ENCODE measurements around the gene PHETA1. TPM values are rescaled to one million over a fixed set of nuclear protein-coding genes. Genes with fewer than 3 reads are reported as not detected.

The PHETA1 gene
- polyA plus RNA-seq, 3 donors, result 3.4 to 15.3 (median 4.9) TPM

DNA sequence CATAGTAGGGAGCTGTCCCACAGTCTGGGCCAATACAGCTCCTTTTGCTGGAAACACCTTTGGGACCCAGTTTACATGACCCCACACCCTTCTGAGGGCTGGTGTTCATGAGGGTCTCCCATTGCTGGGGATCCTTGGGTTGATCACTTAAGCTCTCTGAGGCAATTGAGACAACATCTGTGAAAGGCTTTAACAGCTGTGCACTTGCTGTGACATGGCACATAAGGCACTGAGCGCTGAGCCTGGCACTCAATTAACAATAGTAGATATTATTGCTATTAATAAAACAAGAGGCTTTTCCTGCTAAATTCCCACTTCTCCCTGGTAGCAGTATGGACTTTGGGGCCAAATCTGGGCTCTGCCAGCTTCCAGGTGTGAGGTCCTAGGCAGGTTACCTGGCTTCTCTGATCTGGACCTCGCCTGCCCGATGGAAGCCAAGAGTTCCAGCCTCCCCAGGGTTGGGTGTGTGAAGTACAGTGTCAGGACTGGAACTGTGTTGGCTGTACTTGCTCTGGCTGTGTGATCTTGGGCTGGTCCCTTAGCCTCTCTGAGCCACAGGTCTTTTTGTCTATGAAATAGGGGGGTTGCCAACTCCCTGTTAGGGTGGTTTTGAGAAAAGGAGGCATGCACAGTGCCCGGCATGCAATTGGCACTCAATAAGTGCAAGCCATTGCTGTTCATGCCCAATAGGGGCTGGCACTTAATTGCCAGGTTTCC lies 39.9 kb upstream of the PHETA1 start:
- Mint-ChIP-seq H3K36me3 (peaks cover 15 to 43% of the 10 kb centered on the region in 2 donors), H3K9me3 (peaks cover 0 to 1% (median 0%) of the 10 kb centered on the region in 7 donors), H3K4me3 (peak overlapping the region; percentile 92 to 96), H3K27me3 (ENCODE audit: low read depth in 3 of 3) (peaks cover 0 to 3% (median 0%) of the 10 kb centered on the region in 3 donors), H3K27ac (peak overlapping the region; percentile 66 to 98 (median 95)), H3K4me1 (peaks cover 75% of the 10 kb centered on the region)
- peak overlapping the region; percentile 65 to 93 for H3K27ac ChIP-seq (ENCODE audit: low read depth in 1 of 2, low read length in 2 of 2)
- peak overlapping the region; percentile 87 for H3K4me2 ChIP-seq (replicated peaks; ENCODE audit: extremely low read depth, low read length, poor library complexity, severe bottlenecking)
- TF ChIP-seq CTCF (IDR thresholded peaks at IDR 0.05), result no peak
- H3K27me3 ChIP-seq (ENCODE audit: control insufficient read depth in 2 of 2, insufficient read depth in 2 of 2, low read length in 2 of 2), result no peaks in the 10 kb centered on the region
- peaks cover 8 to 15% of the 10 kb centered on the region in 2 donors for H3K36me3 ChIP-seq (replicated peaks in 1 of 2; ENCODE audit: control insufficient read depth in 1 of 2, insufficient read depth in 2 of 2, low read length in 2 of 2)
- H3K4me1 ChIP-seq (ENCODE audit: control insufficient read depth in 1 of 2, insufficient read depth in 2 of 2, low read length in 2 of 2), result peaks cover 79 to 82% of the 10 kb centered on the region in 2 donors
- H4K20me1 ChIP-seq (ENCODE audit: insufficient read depth, low read length), result peaks cover 87% of the 10 kb centered on the region
- peak overlapping the region; percentile 99 for H3K9ac ChIP-seq (ENCODE audit: insufficient read depth, low read length, poor library complexity, severe bottlenecking)
- H2AFZ ChIP-seq (ENCODE audit: insufficient read depth, low read depth, low read length, poor library complexity, severe bottlenecking), result no peak overlapping the region
- H3K9me3 ChIP-seq (replicated peaks in 1 of 2; ENCODE audit: control insufficient read depth in 1 of 2, insufficient read depth in 1 of 2, low read length in 2 of 2), result no peaks in the 10 kb centered on the region
- H3K4me3 ChIP-seq (replicated peaks in 1 of 3; ENCODE audit: low read depth in 2 of 3, low read length in 3 of 3), result peak overlapping the region; percentile 91 to 99 (median 91)
- DNase-seq, result no peak
- 73% methylated on average over 3 of the region's 4 CpGs for WGBS (ENCODE audit: insufficient coverage)
- peaks cover 94% of the 10 kb centered on the region for H3K79me2 ChIP-seq (ENCODE audit: insufficient read depth, low read length)
- intact Hi-C loops (cut with micrococcal nuclease), result loop anchor here (2.0 to 10.0 kb wide), 3 partner anchors 18 to 94 kb away; no protein-coding TSS in a partner anchor

GRCh38 chr12:111408116-111408440 lies 39.2 kb upstream of the PHETA1 start:
- Histone ChIP-seq H3K4me1 (ENCODE audit: control insufficient read depth in 1 of 2, insufficient read depth in 2 of 2, low read length in 2 of 2) (peaks cover 79 to 82% of the 10 kb centered on the region in 2 donors), H3K27ac (ENCODE audit: low read depth in 1 of 2, low read length in 2 of 2) (peak overlapping the region; percentile 65 to 93), H3K79me2 (ENCODE audit: insufficient read depth, low read length) (peaks cover 86% of the 10 kb centered on the region), H3K4me3 (replicated peaks in 1 of 3; ENCODE audit: low read depth in 2 of 3, low read length in 3 of 3) (peak overlapping the region; percentile 91 to 99 (median 91)), H2AFZ (ENCODE audit: insufficient read depth, low read depth, low read length, poor library complexity, severe bottlenecking) (no peak overlapping the region), H4K20me1 (ENCODE audit: insufficient read depth, low read length) (peaks cover 79% of the 10 kb centered on the region), H3K9me3 (replicated peaks in 1 of 2; ENCODE audit: control insufficient read depth in 1 of 2, insufficient read depth in 1 of 2, low read length in 2 of 2) (no peaks in the 10 kb centered on the region), H3K27me3 (ENCODE audit: control insufficient read depth in 2 of 2, insufficient read depth in 2 of 2, low read length in 2 of 2) (no peaks in the 10 kb centered on the region), H3K36me3 (replicated peaks in 1 of 2; ENCODE audit: control insufficient read depth in 1 of 2, insufficient read depth in 2 of 2, low read length in 2 of 2) (peaks cover 8% of the 10 kb centered on the region in 2 donors), H3K9ac (ENCODE audit: insufficient read depth, low read length, poor library complexity, severe bottlenecking) (peak overlapping the region; percentile 99), H3K4me2 (replicated peaks; ENCODE audit: extremely low read depth, low read length, poor library complexity, severe bottlenecking) (peak overlapping the region; percentile 87)
- Mint-ChIP-seq H3K36me3 (peaks cover 8 to 35% of the 10 kb centered on the region in 2 donors), H3K4me1 (peaks cover 75% of the 10 kb centered on the region), H3K27ac (peak overlapping the region; percentile 93 to 98 (median 95)), H3K9me3 (peaks cover 0 to 2% (median 0%) of the 10 kb centered on the region in 7 donors), H3K27me3 (ENCODE audit: low read depth in 3 of 3) (peaks cover 0 to 3% (median 0%) of the 10 kb centered on the region in 3 donors), H3K4me3 (peak overlapping the region; percentile 92 to 96)
- WGBS (ENCODE audit: insufficient coverage), result no CpG with 5 or more reads among the region's 1 CpG
- DNase-seq, result peak in 2 of 3 donors; percentile 77 to 88
- intact Hi-C loops (cut with micrococcal nuclease), result loop anchor here (2.0 to 10.0 kb wide), 3 partner anchors 19 to 93 kb away; no protein-coding TSS in a partner anchor
- no peak for TF ChIP-seq CTCF (IDR thresholded peaks at IDR 0.05)
